H9 (cell line): ENCODE measurements around the gene DISC1. TPM values are rescaled to one million over a fixed set of nuclear protein-coding genes. Genes with fewer than 3 reads are reported as not detected.
A peak's percentile ranks its signal among the peaks of the same experiment; 100 is the strongest.

Experiments used
- DNase-seq: peaks from one replicate; pipeline ENCODE4 v3.0.0-alpha.2; 2017
- H2AFZ ChIP-seq: one replicate; pipeline ENCODE4 v1.6.1; 2013; ENCODE audit warnings: mild to moderate bottlenecking, low read length, control low read depth, moderate library complexity
- H2AK5ac ChIP-seq: 2 replicates; pipeline ENCODE4 v1.6.1; 2013; ENCODE audit warnings: low read length, control low read depth, mixed read lengths; ENCODE audit not compliant: insufficient read length
- H2BK120ac ChIP-seq: one replicate; pipeline ENCODE4 v1.6.1; 2013; ENCODE audit warnings: low read depth, mild to moderate bottlenecking, low read length, control low read depth, inconsistent platforms; ENCODE audit not compliant: poor library complexity, severe bottlenecking
- H2BK12ac ChIP-seq: 2 replicates; pipeline ENCODE4 v1.6.1; 2013; ENCODE audit warnings: low read length, control low read depth, mixed read lengths, low read depth; ENCODE audit not compliant: insufficient read length
- H2BK15ac ChIP-seq: 2 replicates; pipeline ENCODE4 v1.6.1; 2013; ENCODE audit warnings: low read depth, low read length, control low read depth
- H2BK20ac ChIP-seq: one replicate; pipeline ENCODE4 v1.6.1; 2013; ENCODE audit warnings: low read depth, mild to moderate bottlenecking, low read length, control low read depth, inconsistent platforms; ENCODE audit not compliant: poor library complexity, severe bottlenecking
- H2BK5ac ChIP-seq: 2 replicates; pipeline ENCODE4 v1.6.1; 2013; ENCODE audit warnings: low read length, control low read depth, mixed read lengths; ENCODE audit not compliant: insufficient read length
- H3K14ac ChIP-seq: 2 replicates; pipeline ENCODE4 v1.6.1; 2013; ENCODE audit warnings: low read length, control low read depth; ENCODE audit not compliant: insufficient read depth
- H3K18ac ChIP-seq: 2 replicates; pipeline ENCODE4 v1.6.1; 2013; ENCODE audit warnings: low read depth, mild to moderate bottlenecking, mixed read lengths, low read length, control low read depth; ENCODE audit not compliant: insufficient read length
- H3K23ac ChIP-seq: 2 replicates; pipeline ENCODE4 v1.6.1; 2013; ENCODE audit warnings: low read length, control low read depth, mixed read lengths, low read depth; ENCODE audit not compliant: insufficient read length
- H3K23me2 ChIP-seq: 2 replicates; pipeline ENCODE4 v1.6.1; 2013; ENCODE audit warnings: low read depth, mild to moderate bottlenecking, mixed read lengths, low read length, control low read depth; ENCODE audit not compliant: insufficient read length, poor library complexity, severe bottlenecking
- H3K27ac ChIP-seq: 2 replicates; pipeline ENCODE4 v1.5.1; 2013; ENCODE audit warnings: low read length, control low read depth, mixed read lengths, low read depth; ENCODE audit not compliant: insufficient read length
- H3K27me3 ChIP-seq: 2 replicates; pipeline ENCODE4 v1.6.1; 2013; ENCODE audit warnings: low read length, control low read depth, inconsistent platforms; ENCODE audit not compliant: insufficient read depth
- H3K4ac ChIP-seq: 2 replicates; pipeline ENCODE4 v1.6.1; 2013; ENCODE audit warnings: low read depth, mild to moderate bottlenecking, control low read depth, inconsistent platforms, low read length, moderate library complexity
- H3K4me1 ChIP-seq: 2 replicates; pipeline ENCODE4 v1.6.1; 2013; ENCODE audit warnings: low read length, control low read depth, inconsistent platforms; ENCODE audit not compliant: insufficient read depth
- H3K4me2 ChIP-seq: 2 replicates; pipeline ENCODE4 v1.6.1; 2013; ENCODE audit warnings: low read length, control low read depth, mixed read lengths; ENCODE audit not compliant: insufficient read length, insufficient read depth
- H3K56ac ChIP-seq: 2 replicates; pipeline ENCODE4 v1.6.1; 2013; ENCODE audit warnings: low read depth, mild to moderate bottlenecking, mixed read lengths, low read length, control low read depth; ENCODE audit not compliant: insufficient read length
- H3K79me1 ChIP-seq: 2 replicates; pipeline ENCODE4 v1.6.1; 2013; ENCODE audit warnings: low read depth, mild to moderate bottlenecking, moderate library complexity, low read length, control low read depth, inconsistent platforms; ENCODE audit not compliant: insufficient read depth, poor library complexity, severe bottlenecking
- H3K79me2 ChIP-seq: 2 replicates; pipeline ENCODE4 v1.6.1; 2013; ENCODE audit warnings: low read length, control low read depth, inconsistent platforms; ENCODE audit not compliant: insufficient read depth
- H3K9ac ChIP-seq: 2 replicates; pipeline ENCODE4 v1.6.1; 2013; ENCODE audit warnings: low read length, control low read depth, mixed read lengths; ENCODE audit not compliant: insufficient read length; ENCODE audit errors: extremely low read depth
- H3K9me3 ChIP-seq: one replicate; pipeline ENCODE4 v1.6.1; 2013; ENCODE audit warnings: low read depth, low read length, inconsistent platforms; ENCODE audit not compliant: control insufficient read depth
- H3T11ph ChIP-seq: one replicate; pipeline ENCODE4 v1.6.1; 2013; ENCODE audit warnings: mild to moderate bottlenecking, low read length, control low read depth, inconsistent platforms
- H4K20me1 ChIP-seq: one replicate; pipeline ENCODE4 v1.6.1; 2013; ENCODE audit not compliant: control insufficient read depth, insufficient read length, insufficient read depth
- H4K5ac ChIP-seq: 2 replicates; pipeline ENCODE4 v1.6.1; 2013; ENCODE audit warnings: low read depth, mild to moderate bottlenecking, mixed read lengths, low read length, control low read depth; ENCODE audit not compliant: insufficient read length
- H4K8ac ChIP-seq: replicated peaks from 2 replicates; pipeline ENCODE4 v1.6.1; 2013; ENCODE audit warnings: low read length, control low read depth, mixed read lengths, low read depth; ENCODE audit not compliant: insufficient read length
- H4K91ac ChIP-seq: 2 replicates; pipeline ENCODE4 v1.6.1; 2013; ENCODE audit warnings: low read depth, mild to moderate bottlenecking, moderate library complexity, mixed read lengths, low read length, control low read depth; ENCODE audit not compliant: insufficient read length
- H3K27ac Mint-ChIP-seq, 3 experiments: 2 replicates in 2 of 3; 3 replicates in 1 of 3; pipeline ENCODE4 v1.8.0; 2020 to 2021; ENCODE audit warnings: mixed read lengths in 3 of 3, mild to moderate bottlenecking in 1 of 3, moderate library complexity in 1 of 3
- H3K27me3 Mint-ChIP-seq: 2 replicates; pipeline ENCODE4 v1.8.0; 2021; ENCODE audit warnings: low read depth, mild to moderate bottlenecking, moderate library complexity, mixed read lengths
- H3K36me3 Mint-ChIP-seq, 3 experiments: 2 replicates in 2 of 3; 3 replicates in 1 of 3; pipeline ENCODE4 v1.8.0; 2020 to 2021; ENCODE audit warnings: low read depth in 3 of 3, mixed read lengths in 3 of 3; ENCODE audit not compliant: insufficient read depth in 1 of 3
- H3K4me1 Mint-ChIP-seq, 2 experiments: 2 replicates each; pipeline ENCODE4 v1.8.0; 2020; ENCODE audit warnings: mixed read lengths in 2 of 2
- H3K4me3 Mint-ChIP-seq, 2 experiments: 2 replicates in 1 of 2; 3 replicates in 1 of 2; pipeline ENCODE4 v1.8.0; 2020 to 2021; ENCODE audit warnings: mild to moderate bottlenecking in 2 of 2, mixed read lengths in 2 of 2, moderate library complexity in 1 of 2
- H3K9me3 Mint-ChIP-seq, 2 experiments: 2 replicates in 1 of 2; 3 replicates in 1 of 2; pipeline ENCODE4 v1.8.0; 2020; ENCODE audit warnings: mild to moderate bottlenecking in 2 of 2, mixed read lengths in 2 of 2, moderate library complexity in 1 of 2
- CTCF ChIP-seq: fragments of 200-600 bp; sonication (generic); conservative IDR thresholded peaks from 3 replicates; pipeline ENCODE4 v1.8.0; 2021; ENCODE audit warnings: antibody characterized with exemption, mild to moderate bottlenecking
- WGBS: extraction: QIAGEN DNeasy Blood & Tissue Kit; methylation state at CpG from one replicate; pipeline ENCODE4 v1.1.7; 2013; ENCODE audit warnings: missing lambda C conversion rate, low lambda C conversion rate, mixed read lengths; ENCODE audit not compliant: insufficient read length; ENCODE audit errors: extremely low coverage; 5-methylcytosine and 5-hydroxymethylcytosine counted together
- total RNA-seq: library from RNA; stranded (reverse); gene quantifications from 2 replicates; pipeline ENCODE4 v1.2.1, GENCODE V29; 2021

Gene DISC1
- total RNA-seq, 1 experiment from 2014 or later: 2.5 TPM

GRCh38 chr1:231694465-231695077 lies 68.0 kb downstream of the DISC1 start:
- H3K79me2 ChIP-seq: no peaks in the 10 kb centered on the region
- no peak overlapping the region for H2BK15ac ChIP-seq
- H4K91ac ChIP-seq: no peak overlapping the region
- no peak overlapping the region for H3K9ac ChIP-seq
- H2BK5ac ChIP-seq: no peak overlapping the region
- no peak overlapping the region for H3K23ac ChIP-seq
- H3K18ac ChIP-seq: no peak overlapping the region
- no peak overlapping the region for H2BK12ac ChIP-seq
- Mint-ChIP-seq H3K27me3 (no peaks in the 10 kb centered on the region), H3K4me3 (no peak overlapping the region), H3K36me3 (no peaks in the 10 kb centered on the region; a peak in 1 of 7 replicates), H3K4me1 (peaks cover 11 to 12% of the 10 kb centered on the region in 2 experiments), H3K27ac (peak overlapping the region in 1 of 3 experiments; percentile 33; a peak in 1 of 7 replicates), H3K9me3 (no peaks in the 10 kb centered on the region)
- no peaks in the 10 kb centered on the region for H3K27me3 ChIP-seq
- H3T11ph ChIP-seq: no peak overlapping the region
- H3K23me2 ChIP-seq: no peaks in the 10 kb centered on the region
- H4K5ac ChIP-seq: no peak overlapping the region
- H2AFZ ChIP-seq: no peak overlapping the region
- H4K20me1 ChIP-seq: no peaks in the 10 kb centered on the region
- H2AK5ac ChIP-seq: no peak overlapping the region
- no peaks in the 10 kb centered on the region for H3K79me1 ChIP-seq
- H3K4me2 ChIP-seq: no peak overlapping the region
- no peak overlapping the region for H4K8ac ChIP-seq
- no peaks in the 10 kb centered on the region for H3K9me3 ChIP-seq
- H3K4me1 ChIP-seq: no peaks in the 10 kb centered on the region
- DNase-seq: no peak
- H3K14ac ChIP-seq: no peak overlapping the region
- WGBS: no CpG with 5 or more reads among the region's 18 CpGs
- no peak overlapping the region for H2BK120ac ChIP-seq
- no peak overlapping the region for H3K27ac ChIP-seq
- TF ChIP-seq CTCF: no peak
- no peak overlapping the region for H3K4ac ChIP-seq
- H2BK20ac ChIP-seq: no peak overlapping the region
- no peak overlapping the region for H3K56ac ChIP-seq
